ENCODE results near the gene MAD1L1.

MAD1L1 gene

GRCh38 chr7:1809601-1810258 is 423.0 kb downstream of the MAD1L1 start:
- TF ChIP-seq CTCF (IDR thresholded peaks at IDR 0.05; ENCODE audit: low read depth, low read length) = no peak
- in situ Hi-C loops (cut with HindIII; ENCODE audit: low sequenced_read_pairs) = no loop called here
- no peak for DNase-seq (ENCODE audit: low read depth, low spot score)
- H3K4me3 ChIP-seq (ENCODE audit: low read depth, low read length) = no peak overlapping the region

- TF ChIP-seq CTCF (IDR thresholded peaks at IDR 0.05; ENCODE audit: low read depth, low read length) = no peak
- H3K4me3 ChIP-seq (ENCODE audit: low read depth, low read length) = no peak overlapping the region
- in situ Hi-C loops (cut with HindIII; ENCODE audit: low sequenced_read_pairs) = no loop called here
- DNase-seq (ENCODE audit: low read depth, low spot score) = no peak
Observed at GRCh38 chr7:1809070-1809469, 423.7 kb downstream of the MAD1L1 start.

GRCh38 chr7:1807821-1808600 is 424.7 kb downstream of the MAD1L1 start:
- no peak overlapping the region for H3K4me3 ChIP-seq (ENCODE audit: low read depth, low read length)
- in situ Hi-C loops (cut with HindIII; ENCODE audit: low sequenced_read_pairs) = no loop called here
- TF ChIP-seq CTCF (IDR thresholded peaks at IDR 0.05; ENCODE audit: low read depth, low read length) = no peak
- DNase-seq (ENCODE audit: low read depth, low spot score) = no peak

- in situ Hi-C loops (cut with HindIII; ENCODE audit: low sequenced_read_pairs) = no loop called here
- no peak for DNase-seq (ENCODE audit: low read depth, low spot score)
- no peak overlapping the region for H3K4me3 ChIP-seq (ENCODE audit: low read depth, low read length)
- TF ChIP-seq CTCF (IDR thresholded peaks at IDR 0.05; ENCODE audit: low read depth, low read length) = no peak
Observed at GRCh38 chr7:1806354-1806753, 426.4 kb downstream of the MAD1L1 start.

- DNase-seq (ENCODE audit: low read depth, low spot score) = no peak
- in situ Hi-C loops (cut with HindIII; ENCODE audit: low sequenced_read_pairs) = no loop called here
- no peak for TF ChIP-seq CTCF (IDR thresholded peaks at IDR 0.05; ENCODE audit: low read depth, low read length)
- no peak overlapping the region for H3K4me3 ChIP-seq (ENCODE audit: low read depth, low read length)
Observed at GRCh38 chr7:1804310-1804709, 428.4 kb downstream of the MAD1L1 start.

GRCh38 chr7:1802899-1803298 is 429.8 kb downstream of the MAD1L1 start:
- in situ Hi-C loops (cut with HindIII; ENCODE audit: low sequenced_read_pairs) = no loop called here
- DNase-seq (ENCODE audit: low read depth, low spot score) = no peak
- no peak overlapping the region for H3K4me3 ChIP-seq (ENCODE audit: low read depth, low read length)
- TF ChIP-seq CTCF (IDR thresholded peaks at IDR 0.05; ENCODE audit: low read depth, low read length) = no peak
